Measurements from ENCODE around the gene SEC14L2.

GRCh38 chr22:30368420-30368819 is 28.4 kb upstream of the SEC14L2 start:
- TF ChIP-seq ZNF169 (tag by site-specific recombination; IDR thresholded peaks at IDR 0.05) (no peak), MEIS1 (CRISPR knock-in tag; IDR thresholded peaks at IDR 0.05; ENCODE audit: borderline replicate concordance) (no peak), ZNF596 (tag by site-specific recombination; IDR thresholded peaks at IDR 0.05) (no peak), ZBTB8A (tag by site-specific recombination; IDR thresholded peaks at IDR 0.05) (no peak), MZF1 (tag by site-specific recombination; IDR thresholded peaks at IDR 0.05; ENCODE audit: borderline replicate concordance) (no peak), PATZ1 (tag by site-specific recombination; IDR thresholded peaks at IDR 0.05) (no peak), TRIM28 (IDR thresholded peaks at IDR 0.05; ENCODE audit: borderline replicate concordance, low read length) (no peak), ZBTB21 (tag by site-specific recombination; IDR thresholded peaks at IDR 0.05) (no peak), ZNF140 (tag by site-specific recombination; IDR thresholded peaks at IDR 0.05) (no peak), ZNF121 (tag by site-specific recombination; IDR thresholded peaks at IDR 0.05) (no peak)
- TF ChIP-seq, protein P1, sequence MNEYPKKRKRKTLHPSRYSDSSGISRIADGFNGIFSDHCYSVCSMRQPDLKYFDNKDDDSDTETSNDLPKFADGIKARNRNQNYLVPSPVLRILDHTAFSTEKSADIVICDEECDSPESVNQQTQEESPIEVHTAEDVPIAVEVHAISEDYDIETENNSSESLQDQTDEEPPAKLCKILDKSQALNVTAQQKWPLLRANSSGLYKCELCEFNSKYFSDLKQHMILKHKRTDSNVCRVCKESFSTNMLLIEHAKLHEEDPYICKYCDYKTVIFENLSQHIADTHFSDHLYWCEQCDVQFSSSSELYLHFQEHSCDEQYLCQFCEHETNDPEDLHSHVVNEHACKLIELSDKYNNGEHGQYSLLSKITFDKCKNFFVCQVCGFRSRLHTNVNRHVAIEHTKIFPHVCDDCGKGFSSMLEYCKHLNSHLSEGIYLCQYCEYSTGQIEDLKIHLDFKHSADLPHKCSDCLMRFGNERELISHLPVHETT (tag by site-specific recombination; IDR thresholded peaks at IDR 0.05), result no peak
- TF ChIP-seq, protein P2, sequence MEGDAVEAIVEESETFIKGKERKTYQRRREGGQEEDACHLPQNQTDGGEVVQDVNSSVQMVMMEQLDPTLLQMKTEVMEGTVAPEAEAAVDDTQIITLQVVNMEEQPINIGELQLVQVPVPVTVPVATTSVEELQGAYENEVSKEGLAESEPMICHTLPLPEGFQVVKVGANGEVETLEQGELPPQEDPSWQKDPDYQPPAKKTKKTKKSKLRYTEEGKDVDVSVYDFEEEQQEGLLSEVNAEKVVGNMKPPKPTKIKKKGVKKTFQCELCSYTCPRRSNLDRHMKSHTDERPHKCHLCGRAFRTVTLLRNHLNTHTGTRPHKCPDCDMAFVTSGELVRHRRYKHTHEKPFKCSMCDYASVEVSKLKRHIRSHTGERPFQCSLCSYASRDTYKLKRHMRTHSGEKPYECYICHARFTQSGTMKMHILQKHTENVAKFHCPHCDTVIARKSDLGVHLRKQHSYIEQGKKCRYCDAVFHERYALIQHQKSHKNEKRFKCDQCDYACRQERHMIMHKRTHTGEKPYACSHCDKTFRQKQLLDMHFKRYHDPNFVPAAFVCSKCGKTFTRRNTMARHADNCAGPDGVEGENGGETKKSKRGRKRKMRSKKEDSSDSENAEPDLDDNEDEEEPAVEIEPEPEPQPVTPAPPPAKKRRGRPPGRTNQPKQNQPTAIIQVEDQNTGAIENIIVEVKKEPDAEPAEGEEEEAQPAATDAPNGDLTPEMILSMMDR (tag by site-specific recombination; IDR thresholded peaks at IDR 0.05), result no peak

All from HEK293 (cell line).